Right lobe of liver (tissue), 6 donors: ENCODE results near the gene SRP19. TPM values are rescaled to one million over a fixed set of nuclear protein-coding genes. Genes with fewer than 3 reads are reported as not detected.

ENCODE experiments used
- ATAC-seq, 4 donors: fragments of 200-7000 bp; cut with Tn5 transposase; one replicate each; pipeline ENCODE4 v1.9.1; 2020; ENCODE audit warnings: mild to moderate bottlenecking in 4 of 4, moderate library complexity in 4 of 4
- DNase-seq, 3 donors: peaks; one replicate each; pipeline ENCODE4 v3.0.0-alpha.2; 2020
- H3K27ac ChIP-seq, 3 donors: fragments of 200-600 bp; one replicate each; pipeline ENCODE4 v1.8.0; 2022
- H3K27me3 ChIP-seq, 2 donors: fragments of 200-600 bp; one replicate each; pipeline ENCODE4 v1.8.0; 2022
- H3K36me3 ChIP-seq, 4 donors: fragments of 200-600 bp; sonication (generic) in 1 of 4; one replicate each; pipeline versions ENCODE4 v1.5.1 to v1.8.0; 2017 to 2022; ENCODE audit warnings: control low read depth in 1 of 4
- H3K4me1 ChIP-seq, 4 donors: fragments of 200-600 bp; sonication (generic) in 1 of 4; one replicate each; pipeline versions ENCODE4 v1.5.1 to v1.8.0; 2017 to 2022; ENCODE audit warnings: control low read depth in 1 of 4
- H3K4me3 ChIP-seq, 3 donors: fragments of 200-600 bp; one replicate each; pipeline ENCODE4 v1.8.0; 2022
- H3K9me3 ChIP-seq, 4 donors: fragments of 200-600 bp; sonication (generic) in 1 of 4; one replicate each; pipeline versions ENCODE4 v1.5.1 to v1.8.0; 2017 to 2022; ENCODE audit warnings: control low read depth in 1 of 4
- CTCF ChIP-seq, 4 donors: fragments of 200-600 bp in 3 of 4; fragments of 450-650 bp in 1 of 4; IDR thresholded peaks; one replicate each; pipeline versions ENCODE4 v1.5.1 to v1.8.0; 2016 to 2022; ENCODE audit warnings: antibody characterized with exemption in 4 of 4, mild to moderate bottlenecking in 2 of 4
- POLR2A ChIP-seq: fragments of 450-650 bp; IDR thresholded peaks from one replicate; pipeline ENCODE4 v1.6.1; 2017; ENCODE audit warnings: antibody characterized with exemption, mild to moderate bottlenecking
- WGBS: methylation state at CpG from one replicate; pipeline ENCODE4 v1.1.6; 2018; ENCODE audit warnings: low coverage, low lambda C conversion rate; ENCODE audit not compliant: insufficient coverage; ENCODE audit errors: missing lambda C conversion rate; 5-methylcytosine and 5-hydroxymethylcytosine counted together
- intact Hi-C, 2 donors: fragments of 100-400 bp; cut with DNase I; formaldehyde crosslinking; loops; one replicate each; pipeline versions ENCODE4 v1.11.2 to v1.14.1; 2022
- total RNA-seq, 6 experiments: library from RNA; depleted of rRNA in 2 of 6; stranded (reverse); fragments of >200 nt in 2 of 6; fragmentation: NEBNext Ultra II Directional in 3 of 6; extraction: Animal tissue kit (Norgen Biotek cat#: 25700) in 3 of 6; gene quantifications; one replicate each; pipeline versions ENCODE4 v1.1.0 to v1.2.4, GENCODE V29; 2016 to 2023
- donor health status: DM: no; HTN: yes; CAD: no.
- donor health status: DM: no; HTN: no; CAD: no.
- donor health status: DM: no; HTN: no; CAD: no.
- donor health status: DM: no; HTN: yes; CAD: no.
- donor health status: DM: no; HTN: yes; CAD: no.

Gene SRP19
- total RNA-seq, 6 experiments from 2014 or later: 17.0 to 63.4 (median 23.3) TPM

DNA sequence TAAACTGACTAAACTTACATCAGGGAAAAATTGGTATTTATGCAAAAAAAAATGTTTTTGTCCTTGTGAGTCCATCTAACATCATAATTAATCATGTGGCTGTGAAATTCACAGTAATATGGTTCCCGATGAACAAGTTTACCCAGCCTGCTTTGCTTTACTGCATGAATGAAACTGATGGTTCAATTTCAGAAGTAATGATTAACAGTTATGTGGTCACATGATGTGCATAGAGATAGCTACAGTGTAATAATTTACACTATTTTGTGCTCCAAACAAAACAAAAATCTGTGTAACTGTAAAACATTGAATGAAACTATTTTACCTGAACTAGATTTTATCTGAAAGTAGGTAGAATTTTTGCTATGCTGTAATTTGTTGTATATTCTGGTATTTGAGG lies 16.6 kb upstream of the SRP19 start:
- H3K27me3 ChIP-seq: no peaks in the 10 kb centered on the region
- no peak for TF ChIP-seq CTCF (IDR thresholded peaks at IDR 0.05)
- no peak for TF ChIP-seq POLR2A
- WGBS: 73% methylated on average over 1 of the region's 1 CpG
- intact Hi-C loops: no loop called here
- no peak overlapping the region for H3K27ac ChIP-seq
- H3K4me1 ChIP-seq: no peaks in the 10 kb centered on the region
- H3K9me3 ChIP-seq: no peaks in the 10 kb centered on the region
- ATAC-seq (no peak), DNase-seq (no peak)
- no peaks in the 10 kb centered on the region for H3K36me3 ChIP-seq
- no peak overlapping the region for H3K4me3 ChIP-seq

DNA sequence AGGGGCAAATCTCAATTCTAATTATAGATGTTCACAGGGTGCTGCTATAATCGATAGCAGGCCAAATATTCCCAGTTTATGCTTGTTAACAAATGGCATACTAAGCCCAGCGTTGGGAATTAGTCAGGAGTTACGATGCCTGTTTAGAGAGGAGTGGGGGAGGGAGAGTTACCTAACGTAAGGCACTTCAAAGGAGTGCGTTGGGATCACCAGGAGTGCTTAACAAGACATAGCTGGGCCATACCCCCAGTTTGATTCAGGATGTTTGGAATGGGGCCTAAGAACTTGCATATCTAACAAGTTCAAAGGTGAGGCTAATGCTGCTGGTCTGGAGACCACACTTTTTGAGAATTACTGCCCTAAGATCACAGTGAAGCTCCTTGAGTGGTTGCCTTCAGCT lies 14.5 kb upstream of the SRP19 start:
- H3K4me1 ChIP-seq: no peaks in the 10 kb centered on the region
- intact Hi-C loops: no loop called here
- no peaks in the 10 kb centered on the region for H3K36me3 ChIP-seq
- no peak for TF ChIP-seq CTCF (IDR thresholded peaks at IDR 0.05)
- no peak for TF ChIP-seq POLR2A
- H3K27ac ChIP-seq: no peak overlapping the region
- no peaks in the 10 kb centered on the region for H3K27me3 ChIP-seq
- DNase-seq (no peak), ATAC-seq (no peak)
- 80% methylated on average over 1 of the region's 5 CpGs for whole genome bisulfite sequencing
- no peaks in the 10 kb centered on the region for H3K9me3 ChIP-seq
- H3K4me3 ChIP-seq: no peak overlapping the region

GRCh38 chr5:112847306-112847705 lies 13.8 kb upstream of the SRP19 start:
- no peak overlapping the region for H3K4me3 ChIP-seq
- intact Hi-C loops: no loop called here
- DNase-seq (no peak), ATAC-seq (no peak)
- no peaks in the 10 kb centered on the region for H3K36me3 ChIP-seq
- H3K4me1 ChIP-seq: no peaks in the 10 kb centered on the region
- TF ChIP-seq CTCF (IDR thresholded peaks at IDR 0.05): no peak
- TF ChIP-seq POLR2A: no peak
- no peaks in the 10 kb centered on the region for H3K27me3 ChIP-seq
- no peak overlapping the region for H3K27ac ChIP-seq
- no peaks in the 10 kb centered on the region for H3K9me3 ChIP-seq

GRCh38 chr5:112848116-112848811 lies 12.8 kb upstream of the SRP19 start:
- H3K4me1 ChIP-seq: no peaks in the 10 kb centered on the region
- no peak overlapping the region for H3K4me3 ChIP-seq
- H3K27ac ChIP-seq: no peak overlapping the region
- intact Hi-C loops: no loop called here
- DNase-seq (no peak), ATAC-seq (peak; percentile 96 to 99 (median 98))
- WGBS: 21% methylated on average over 7 of the region's 8 CpGs
- no peaks in the 10 kb centered on the region for H3K9me3 ChIP-seq
- no peaks in the 10 kb centered on the region for H3K27me3 ChIP-seq
- TF ChIP-seq POLR2A (no peak), CTCF (IDR thresholded peaks at IDR 0.05) (peak; percentile 53 to 64 (median 59))
- H3K36me3 ChIP-seq: no peaks in the 10 kb centered on the region
